Measurements from ENCODE around the gene FRMD4A.
"Not testable (repeated sequence)": the region's sequence is repeated elsewhere in the genome, so short reads cannot be mapped to it uniquely, and the experiment has no call there.

Gene FRMD4A

GRCh38 chr10:14205233-14205632, 125.5 kb downstream of the FRMD4A start:
- ChIA-PET CTCF (interaction anchor here (1.2 to 5.5 kb wide), 2 partner anchors 9 to 15 kb away, joined by 3 to 29 read pairs; no protein-coding TSS in a partner anchor), POLR2A (no interaction called here)
- no peak for DNase-seq (ENCODE audit: extremely low spot score)
- TF ChIP-seq CTCF (IDR thresholded peaks at IDR 0.05; ENCODE audit: control extremely low read depth, extremely low read depth, low read depth, missing control alignments) = no peak

- ChIA-PET POLR2A (no interaction called here), CTCF (interaction anchor here (1.1 to 7.3 kb wide), 5 partner anchors 9 to 41 kb away, joined by 3 to 99 read pairs (median 3); no protein-coding TSS in a partner anchor)
- DNase-seq (ENCODE audit: extremely low spot score) = no peak
- no peak for TF ChIP-seq CTCF (IDR thresholded peaks at IDR 0.05; ENCODE audit: control extremely low read depth, extremely low read depth, low read depth, missing control alignments)
Observed at GRCh38 chr10:14200698-14201544, 129.8 kb downstream of the FRMD4A start.

- CTCF ChIA-PET = interaction anchor here (0.8 to 7.3 kb wide), 5 partner anchors 9 to 773 kb away, joined by 3 to 99 read pairs (median 4); no protein-coding TSS in a partner anchor
- DNase-seq (ENCODE audit: extremely low spot score); POLR2A ChIA-PET: not testable (repeated sequence)
Observed at GRCh38 chr10:14199098-14199497, 131.6 kb downstream of the FRMD4A start.

- TF ChIP-seq CTCF (IDR thresholded peaks at IDR 0.05; ENCODE audit: control extremely low read depth, extremely low read depth, low read depth, missing control alignments) = no peak
- CTCF ChIA-PET = interaction anchor here (0.7 to 7.3 kb wide), 11 partner anchors 13 to 774 kb away, joined by 3 to 99 read pairs (median 3); no protein-coding TSS in a partner anchor
- POLR2A ChIA-PET = no interaction called here
- no peak for DNase-seq (ENCODE audit: extremely low spot score)
Observed at GRCh38 chr10:14198078-14198477, 132.6 kb downstream of the FRMD4A start.

GRCh38 chr10:14196113-14196512, 134.6 kb downstream of the FRMD4A start:
- no peak for DNase-seq (ENCODE audit: extremely low spot score)
- no peak for TF ChIP-seq CTCF (IDR thresholded peaks at IDR 0.05; ENCODE audit: control extremely low read depth, extremely low read depth, low read depth, missing control alignments)
- ChIA-PET CTCF (interaction anchor here (1.0 to 7.3 kb wide), 14 partner anchors 10 to 776 kb away, joined by 3 to 99 read pairs (median 6); no protein-coding TSS in a partner anchor), POLR2A (interaction anchor here (2.5 kb wide), 1 partner anchor 10 kb away, joined by 23 read pairs; no protein-coding TSS in a partner anchor)

GRCh38 chr10:14195433-14195832, 135.3 kb downstream of the FRMD4A start:
- no peak for TF ChIP-seq CTCF (IDR thresholded peaks at IDR 0.05; ENCODE audit: control extremely low read depth, extremely low read depth, low read depth, missing control alignments)
- ChIA-PET POLR2A (interaction anchor here (2.5 kb wide), 1 partner anchor 10 kb away, joined by 23 read pairs; no protein-coding TSS in a partner anchor), CTCF (interaction anchor here (1.1 to 7.3 kb wide), 11 partner anchors 10 to 776 kb away, joined by 3 to 99 read pairs (median 7); no protein-coding TSS in a partner anchor)
- DNase-seq (ENCODE audit: extremely low spot score) = no peak

GRCh38 chr10:14192746-14193145, 138.0 kb downstream of the FRMD4A start:
- POLR2A ChIA-PET = no interaction called here
- no peak for TF ChIP-seq CTCF (IDR thresholded peaks at IDR 0.05; ENCODE audit: control extremely low read depth, extremely low read depth, low read depth, missing control alignments)
- CTCF ChIA-PET = interaction anchor here (1.3 to 1.6 kb wide), 2 partner anchors 8 to 286 kb away, joined by 3 to 7 read pairs; no protein-coding TSS in a partner anchor
- DNase-seq (ENCODE audit: extremely low spot score) = no peak
